HG03565 (cell line): Measurements from ENCODE around the gene MZT2A.
"Not testable (repeated sequence)": the region's sequence is repeated elsewhere in the genome, so short reads cannot be mapped to it uniquely, and the experiment has no call there.

Experiments used
- ATAC-seq: cut with Tn5 transposase; IDR thresholded peaks from one replicate; pipeline ENCODE4 v1.9.1; 2021; ENCODE audit warnings: mild to moderate bottlenecking, moderate library complexity; ENCODE audit not compliant: unreplicated experiment

Gene MZT2A

DNA sequence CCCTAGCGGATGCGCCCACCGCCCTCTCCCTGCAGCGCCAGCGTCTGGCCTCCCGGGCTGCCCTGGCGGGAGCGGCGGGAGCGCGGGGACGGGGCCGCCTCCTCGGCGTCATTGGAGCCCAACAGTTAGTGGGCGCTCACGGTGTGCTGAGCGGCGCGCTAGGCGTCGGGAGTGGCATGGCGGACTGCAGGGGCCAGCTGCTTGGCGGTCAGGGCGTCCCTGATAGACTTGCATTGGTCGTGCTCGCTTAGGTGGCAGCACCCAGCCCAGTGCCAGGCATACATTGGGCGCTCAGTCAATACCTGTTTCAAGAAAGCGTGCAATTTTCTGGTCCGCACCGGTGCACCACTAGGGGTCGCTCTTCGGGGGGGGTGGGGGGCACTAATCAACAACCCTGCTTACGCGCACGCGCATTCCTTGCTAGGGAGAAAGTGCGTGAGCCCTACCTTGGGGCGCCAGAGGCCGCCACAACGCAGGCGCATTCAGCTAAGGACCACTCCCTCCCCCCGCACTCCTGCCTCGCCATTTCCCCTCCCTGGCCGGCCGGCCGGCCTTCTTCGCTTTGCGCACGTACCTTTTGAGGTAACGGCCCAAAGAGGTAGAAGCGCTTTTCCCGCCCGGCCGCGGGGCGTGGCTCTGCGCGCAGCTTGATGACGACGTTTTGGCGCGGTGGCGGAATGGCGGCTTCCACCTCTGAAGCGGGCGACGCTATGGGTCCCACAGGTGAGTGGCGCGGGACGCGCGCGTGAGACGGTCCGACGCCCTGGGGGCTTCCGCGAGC is 411 bp upstream of the MZT2A start:
- ATAC-seq = peak; percentile 60

GRCh38 chr2:131491469-131491836 is 744 bp downstream of the MZT2A start:
- ATAC-seq = not testable (repeated sequence)

- not testable (repeated sequence) for ATAC-seq
Measured at GRCh38 chr2:131490616-131491468, 1.4 kb downstream of the MZT2A start.

- no peak for ATAC-seq
Measured at GRCh38 chr2:131488306-131489205, 3.6 kb downstream of the MZT2A start.

GRCh38 chr2:131486201-131486902 is 5.8 kb downstream of the MZT2A start:
- not testable (repeated sequence) for ATAC-seq

- not testable (repeated sequence) for ATAC-seq
Measured at GRCh38 chr2:131484906-131485460, 7.2 kb downstream of the MZT2A start.

DNA sequence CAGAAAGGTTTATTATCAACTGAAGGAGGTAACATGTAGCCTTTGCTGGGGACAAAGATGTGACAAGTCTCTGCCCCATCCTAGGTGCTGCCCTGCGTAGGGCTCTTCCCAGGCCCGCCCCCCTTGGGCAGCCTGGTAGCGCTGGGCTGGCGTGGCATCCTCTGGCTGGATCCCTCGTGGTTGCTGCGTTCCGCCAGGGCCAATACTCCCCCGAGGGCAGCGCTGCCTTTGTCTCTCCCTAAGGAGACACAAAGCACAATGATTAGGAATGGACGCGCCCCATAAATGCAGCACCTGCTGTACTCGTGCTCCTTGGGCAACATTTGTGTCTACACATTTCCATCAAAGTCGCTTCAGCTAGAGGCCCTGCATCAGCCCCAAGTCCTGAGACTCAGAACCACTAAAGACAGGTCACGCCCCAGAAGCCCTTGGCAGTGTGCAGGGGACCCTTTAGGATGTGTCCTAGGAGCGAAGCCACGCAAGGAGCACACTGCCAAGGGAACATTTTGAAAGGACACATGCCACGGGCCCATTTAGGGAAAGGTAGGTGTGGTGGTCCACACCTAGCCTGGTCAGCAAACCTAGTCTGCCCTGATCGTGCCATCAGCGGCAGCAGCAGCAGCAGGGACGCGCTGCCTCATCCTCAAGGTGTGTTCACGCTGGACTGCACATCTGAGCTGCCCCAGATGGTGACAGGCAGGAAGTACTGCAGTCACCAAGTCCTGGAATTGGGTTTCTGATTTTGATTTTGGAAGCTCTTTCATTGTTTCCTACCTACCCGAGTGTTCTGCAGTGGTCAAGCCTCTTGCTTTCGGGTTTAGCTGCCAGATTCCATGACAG is 8.0 kb downstream of the MZT2A start:
- not testable (repeated sequence) for ATAC-seq

- ATAC-seq = not testable (repeated sequence)
Measured at GRCh38 chr2:131482506-131483155, 9.6 kb downstream of the MZT2A start.

DNA sequence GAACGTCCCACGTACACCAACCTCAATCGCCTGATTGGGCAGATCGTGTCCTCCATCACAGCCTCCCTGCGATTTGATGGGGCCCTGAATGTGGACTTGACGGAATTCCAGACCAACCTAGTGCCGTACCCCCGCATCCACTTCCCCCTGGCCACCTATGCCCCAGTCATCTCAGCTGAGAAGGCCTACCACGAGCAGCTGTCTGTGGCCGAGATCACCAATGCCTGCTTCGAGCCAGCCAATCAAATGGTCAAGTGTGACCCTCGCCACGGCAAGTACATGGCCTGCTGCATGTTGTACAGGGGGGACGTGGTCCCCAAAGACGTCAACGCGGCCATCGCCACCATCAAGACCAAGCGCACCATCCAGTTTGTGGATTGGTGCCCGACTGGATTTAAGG is 11.8 kb downstream of the MZT2A start:
- not testable (repeated sequence) for ATAC-seq

- ATAC-seq = not testable (repeated sequence)
Measured at GRCh38 chr2:131478850-131479461, 13.2 kb downstream of the MZT2A start.

DNA sequence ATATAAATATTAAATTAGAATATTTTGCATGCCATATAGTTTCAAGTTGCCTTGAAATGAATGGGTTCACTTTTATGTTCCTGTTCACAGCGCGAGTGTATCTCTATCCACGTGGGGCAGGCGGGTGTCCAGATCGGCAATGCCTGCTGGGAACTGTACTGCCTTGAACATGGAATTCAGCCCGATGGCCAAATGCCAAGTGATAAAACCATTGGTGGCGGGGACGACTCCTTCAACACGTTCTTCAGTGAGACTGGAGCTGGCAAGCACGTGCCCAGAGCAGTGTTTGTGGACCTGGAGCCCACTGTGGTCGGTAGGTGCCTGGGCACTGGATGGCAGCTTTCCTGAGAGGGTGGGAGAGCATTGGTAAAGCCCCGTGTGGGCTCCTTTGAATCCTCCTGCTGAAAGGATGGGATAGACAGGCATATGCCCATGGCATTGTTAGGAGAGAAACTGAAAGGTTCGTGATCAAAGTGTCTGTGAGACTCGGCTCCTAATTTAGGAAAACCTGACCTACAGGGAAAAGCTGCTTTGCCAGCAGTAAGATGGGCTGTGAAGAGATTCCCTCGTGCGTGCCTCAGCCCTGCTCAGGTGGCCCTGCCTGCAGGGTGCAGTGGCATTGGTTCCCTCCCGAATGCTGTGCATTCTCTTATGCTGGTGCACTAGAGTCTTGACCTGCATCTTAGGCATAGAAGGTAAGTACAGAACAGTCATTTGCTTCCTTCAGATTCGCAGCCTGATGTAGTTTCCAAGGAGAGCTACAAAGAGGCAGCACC is 13.9 kb downstream of the MZT2A start:
- not testable (repeated sequence) for ATAC-seq

GRCh38 chr2:131477227-131477626 is 15.0 kb downstream of the MZT2A start:
- not testable (repeated sequence) for ATAC-seq

DNA sequence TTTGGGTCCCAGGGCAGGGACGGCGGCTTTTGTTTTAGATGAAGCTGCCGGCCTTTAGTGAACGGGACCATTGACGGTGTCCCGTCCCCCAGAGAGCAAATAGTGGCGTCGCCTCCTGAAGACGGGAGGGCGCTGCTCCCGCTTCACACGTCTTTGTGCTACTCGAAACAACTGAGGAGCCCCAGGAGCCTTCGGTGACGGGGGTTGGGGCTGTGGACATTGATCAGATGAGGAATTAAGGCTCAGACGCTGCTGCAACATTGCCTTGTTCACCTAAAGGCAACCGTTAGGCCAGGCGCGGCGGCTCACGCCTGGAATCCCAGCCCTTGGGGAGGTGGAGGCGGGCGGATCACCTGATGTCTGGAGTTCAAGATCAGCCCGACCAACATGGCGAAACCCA is 15.8 kb downstream of the MZT2A start:
- ATAC-seq = not testable (repeated sequence)

DNA sequence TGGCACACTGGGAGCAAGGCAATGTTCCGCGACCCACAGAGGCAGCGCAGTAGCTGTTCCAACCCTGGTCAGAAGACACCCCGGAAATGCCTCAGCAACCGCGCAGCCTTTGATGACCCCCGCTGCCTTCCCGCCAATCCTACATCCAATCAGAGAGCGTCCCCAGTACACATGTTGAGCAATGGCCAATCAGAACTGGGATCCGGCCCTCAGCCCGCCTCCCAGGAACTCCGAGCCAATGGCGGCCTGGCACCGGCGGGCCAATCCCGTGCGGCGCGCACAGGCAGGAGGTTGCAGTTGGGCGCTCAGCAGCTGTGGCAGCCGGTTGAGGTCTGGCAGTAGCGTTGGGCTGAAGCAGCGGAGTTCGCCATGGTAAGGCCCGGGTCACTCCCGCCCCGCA is 16.4 kb downstream of the MZT2A start, which contains the start of gene TUBA3D:
Gene TUBA3D (plus strand): TSS at position 289 of the 400 bp plus-strand sequence. CDS start 81 bp downstream, at position 370.
- ATAC-seq = no peak

GRCh38 chr2:131473266-131473665 is 18.9 kb downstream of the MZT2A start:
- not testable (repeated sequence) for ATAC-seq

- not testable (repeated sequence) for ATAC-seq
Measured at GRCh38 chr2:131471624-131472023, 20.6 kb downstream of the MZT2A start.

- not testable (repeated sequence) for ATAC-seq
Measured at GRCh38 chr2:131470944-131471343, 21.3 kb downstream of the MZT2A start.
